Fibroblast of mammary gland (primary cell): ENCODE data around the gene PCSK5.

Experiments used
- DNase-seq: peaks from one replicate; pipeline ENCODE4 v3.0.0-alpha.2; 2010; ENCODE audit warnings: low read depth
- H3K4me3 ChIP-seq: 2 replicates; pipeline ENCODE4 v1.5.1; 2011; ENCODE audit warnings: low read depth, mild to moderate bottlenecking, low read length, moderate library complexity; ENCODE audit not compliant: control insufficient read depth
- CTCF ChIP-seq: conservative IDR thresholded peaks from 2 replicates; pipeline ENCODE4 v1.5.1; 2011; ENCODE audit warnings: low read depth, low read length, inconsistent platforms; ENCODE audit not compliant: control insufficient read depth, insufficient read depth

The PCSK5 gene

DNA sequence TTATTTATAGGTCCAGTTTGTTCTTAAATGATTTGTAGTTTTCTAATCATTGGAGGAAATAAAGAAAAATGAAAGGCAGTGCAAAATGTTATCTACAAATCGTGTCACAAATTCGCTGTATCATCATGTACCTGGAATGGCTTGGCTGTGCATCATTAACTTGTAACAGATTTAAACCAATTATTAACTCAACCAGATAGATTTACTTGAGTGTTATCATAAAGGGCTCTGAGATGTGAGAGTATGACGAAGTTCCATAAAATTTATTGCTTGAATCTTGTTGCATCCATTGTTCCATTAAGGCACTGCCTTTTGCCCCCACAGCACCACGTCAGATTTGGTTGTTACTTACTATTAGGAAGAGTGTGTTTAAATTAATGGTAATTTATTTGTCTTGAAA is 23.5 kb downstream of the PCSK5 start:
- DNase-seq, result no peak
- no peak for TF ChIP-seq CTCF
- no peak overlapping the region for H3K4me3 ChIP-seq

DNA sequence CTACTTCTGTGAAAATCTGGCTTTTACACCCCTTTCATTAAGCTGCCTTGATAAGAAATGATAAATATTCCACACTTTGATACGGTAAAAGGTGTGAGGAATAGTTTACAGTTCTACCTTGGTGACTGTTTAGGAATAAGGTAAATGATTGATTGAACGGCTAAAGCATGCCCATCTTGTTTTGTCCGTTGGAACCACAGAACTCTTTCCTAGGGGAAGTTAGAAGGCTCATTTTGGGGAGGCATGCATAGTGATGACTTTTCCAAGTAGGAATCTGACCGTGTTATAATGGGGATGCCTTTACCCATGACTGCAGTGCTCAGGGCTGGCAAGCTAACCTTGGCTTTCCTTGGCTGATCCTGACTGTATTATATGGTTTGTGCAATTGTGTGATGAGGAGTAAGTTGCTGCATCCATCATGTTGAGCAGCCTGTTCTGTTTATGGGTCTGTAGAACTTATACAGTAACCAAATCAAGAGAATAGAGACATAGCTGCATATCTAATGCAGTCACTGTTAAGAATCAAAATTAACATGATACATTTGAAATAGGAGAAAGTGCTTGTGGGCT is 24.5 kb downstream of the PCSK5 start:
- TF ChIP-seq CTCF, result no peak
- no peak for DNase-seq
- no peak overlapping the region for H3K4me3 ChIP-seq

DNA sequence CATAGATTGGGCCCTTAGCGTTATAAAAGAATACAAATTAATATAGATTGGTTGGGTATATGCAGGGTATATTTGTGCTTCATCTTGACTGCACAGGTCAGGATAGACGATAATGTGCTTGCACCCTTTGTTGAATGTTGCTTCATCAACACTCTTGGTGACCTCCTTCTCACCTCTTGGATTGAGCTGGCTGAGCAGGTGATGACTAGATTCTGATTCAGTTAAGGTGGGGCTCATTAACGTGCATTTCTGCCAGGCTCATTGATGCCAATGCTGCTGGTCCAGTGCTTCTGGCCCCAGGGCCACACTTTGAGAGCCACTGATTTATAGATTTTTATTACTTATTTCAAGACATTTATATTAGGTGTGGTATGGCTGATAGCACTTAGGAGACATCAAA is 27.7 kb downstream of the PCSK5 start:
- TF ChIP-seq CTCF, result no peak
- no peak for DNase-seq
- H3K4me3 ChIP-seq, result no peak overlapping the region

DNA sequence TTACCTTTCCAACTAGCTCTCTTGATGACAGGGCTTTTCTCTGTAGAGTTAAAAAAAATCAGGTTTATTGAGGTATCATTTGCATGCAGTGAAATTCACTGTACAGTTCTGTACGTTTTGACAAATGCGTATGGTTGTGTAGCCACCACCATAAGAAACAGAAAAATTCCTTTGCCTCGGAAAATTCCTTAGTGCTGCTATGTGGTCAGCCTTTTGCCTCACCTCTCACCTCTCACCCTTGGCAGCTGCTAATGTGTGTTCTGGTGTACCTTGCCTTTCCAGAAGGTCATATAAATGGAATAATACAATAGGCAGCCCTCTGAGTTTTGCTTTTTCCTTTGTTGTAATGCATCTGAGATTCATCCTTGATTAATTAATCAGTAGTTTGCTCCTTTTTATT is 28.4 kb downstream of the PCSK5 start:
- TF ChIP-seq CTCF, result no peak
- no peak for DNase-seq

GRCh38 chr9:75921391-75922127 is 31.1 kb downstream of the PCSK5 start:
- no peak for TF ChIP-seq CTCF
- no peak for DNase-seq
- H3K4me3 ChIP-seq, result no peak overlapping the region

More for the DNA sequence above, 28.4 kb downstream of the PCSK5 start:
- H3K4me3 ChIP-seq, result no peak overlapping the region

- no peak overlapping the region for H3K4me3 ChIP-seq
- no peak for TF ChIP-seq CTCF
- DNase-seq, result no peak
These were observed 35.9 kb downstream of the PCSK5 start for GRCh38 chr9:75926385-75926784.
